OCI-LY7 (cell line): ENCODE results near the gene PRELID2. TPM values are rescaled to one million over a fixed set of nuclear protein-coding genes. Genes with fewer than 3 reads are reported as not detected.

Experiments
- BruUV-seq: library from RNA; stranded (reverse); fragments of 400-500 nt; replicated peaks from 2 replicates; lab custom pipeline; 2021; lab: Mats Ljungman, UMichigan
- CTCF ChIA-PET: fragments of 300-600 bp; sonication (Branson Sonifier 250); formaldehyde crosslinking; loops from one replicate; lab custom pipeline; 2022; ENCODE audit warnings: antibody characterized with exemption; ENCODE audit not compliant: unreplicated experiment; lab: Charles Lee
- POLR2A ChIA-PET: fragments of 300-600 bp; sonication (Branson Sonifier 250); formaldehyde crosslinking; loops from one replicate; lab custom pipeline; 2022; ENCODE audit warnings: antibody characterized with exemption; lab: Charles Lee
- DNase-seq: peaks from one replicate; pipeline ENCODE4 v3.0.0-alpha.2; 2015; ENCODE audit warnings: low spot score
- H2AFZ ChIP-seq: fragments of 200-600 bp; sonication (generic), shearing (Covaris generic); 2 replicates; pipeline ENCODE4 v1.6.1; 2014; ENCODE audit warnings: mild to moderate bottlenecking, antibody characterized with exemption, low read length, moderate library complexity
- H3K27ac ChIP-seq: fragments of 200-600 bp; sonication (generic); 2 replicates; pipeline ENCODE4 v1.5.1; 2014; ENCODE audit warnings: mixed run types, low read depth, mild to moderate bottlenecking, moderate library complexity, low read length, inconsistent platforms; ENCODE audit not compliant: poor library complexity, severe bottlenecking
- H3K36me3 ChIP-seq: fragments of 200-600 bp; sonication (generic); 2 replicates; pipeline ENCODE4 v1.6.1; 2014; ENCODE audit warnings: mild to moderate bottlenecking, antibody characterized with exemption, low read length, moderate library complexity, mixed read lengths; ENCODE audit not compliant: insufficient read depth
- H3K4me1 ChIP-seq: fragments of 200-600 bp; sonication (generic); 2 replicates; pipeline ENCODE4 v1.5.1; 2014; ENCODE audit warnings: mild to moderate bottlenecking, low read length; ENCODE audit not compliant: insufficient read depth, poor library complexity, severe bottlenecking
- H3K4me2 ChIP-seq: fragments of 200-600 bp; sonication (generic); 2 replicates; pipeline ENCODE4 v1.6.1; 2014; ENCODE audit warnings: mild to moderate bottlenecking, low read length
- H3K4me3 ChIP-seq: fragments of 200-600 bp; sonication (generic); 2 replicates; pipeline ENCODE4 v1.5.1; 2014; ENCODE audit warnings: mild to moderate bottlenecking, low read depth, low read length; ENCODE audit not compliant: poor library complexity, severe bottlenecking
- H3K79me2 ChIP-seq: fragments of 200-600 bp; sonication (generic); 2 replicates; pipeline ENCODE4 v1.6.1; 2016; ENCODE audit warnings: low read depth, mild to moderate bottlenecking, low read length, moderate library complexity, mixed read lengths; ENCODE audit not compliant: insufficient read depth
- H3K9me2 ChIP-seq: fragments of 200-600 bp; sonication (generic); 2 replicates; pipeline ENCODE4 v1.6.1; 2016; ENCODE audit warnings: mild to moderate bottlenecking, low read length, mixed read lengths; ENCODE audit not compliant: insufficient read depth
- H3K9me3 ChIP-seq: fragments of 200-600 bp; sonication (generic); 2 replicates; pipeline ENCODE4 v1.6.1; 2014; ENCODE audit warnings: mild to moderate bottlenecking, mixed run types, low read length, mixed read lengths
- H4K20me1 ChIP-seq: fragments of 200-600 bp; sonication (generic); 2 replicates; pipeline ENCODE4 v1.6.1; 2014; ENCODE audit warnings: mild to moderate bottlenecking, antibody characterized with exemption, low read length, moderate library complexity, mixed read lengths; ENCODE audit not compliant: insufficient read depth
- EZH2phosphoT487 ChIP-seq: fragments of 200-600 bp; sonication (generic); IDR thresholded peaks from 2 replicates; pipeline ENCODE4 v1.6.1; 2018; ENCODE audit warnings: low read depth, borderline replicate concordance, mild to moderate bottlenecking, mixed run types, antibody characterized with exemption, low read length, moderate library complexity, mixed read lengths
- intact Hi-C: fragments of 100-400 bp; cut with micrococcal nuclease; formaldehyde crosslinking; loops from one replicate; pipeline ENCODE4 v1.10.0; 2022; ENCODE audit not compliant: unreplicated experiment
- total RNA-seq, 2 experiments: library from RNA; depleted of rRNA in 1 of 2; stranded (reverse); fragments of >200 nt in 1 of 2; shearing (Covaris generic) in 1 of 2; gene quantifications; 2 replicates each; pipeline ENCODE4 v1.2.3, GENCODE V29; 2014 to 2022
- TF ChIP-seq, protein P1 (sequence below): fragments of 200-600 bp; sonication (generic); conservative IDR thresholded peaks from 2 replicates; pipeline ENCODE4 v1.5.1; 2014; ENCODE audit warnings: mild to moderate bottlenecking, antibody characterized with exemption, low read length, moderate library complexity, mixed read lengths

PRELID2 gene
- total RNA-seq, 2 experiments from 2014 or later, result 1.4 to 9.5 TPM

GRCh38 chr5:145812877-145813276, 22.3 kb downstream of the PRELID2 start:
- Histone ChIP-seq H4K20me1 (no peaks in the 10 kb centered on the region), H3K4me3 (no peak overlapping the region), H3K4me1 (no peaks in the 10 kb centered on the region), H3K27ac (no peak overlapping the region), H2AFZ (no peak overlapping the region), H3K36me3 (no peaks in the 10 kb centered on the region), H3K9me3 (no peaks in the 10 kb centered on the region), H3K79me2 (no peaks in the 10 kb centered on the region), H3K9me2 (no peaks in the 10 kb centered on the region), H3K4me2 (no peak overlapping the region)
- intact Hi-C loops, result no loop called here
- DNase-seq, result no peak
- POLR2A ChIA-PET, result interaction anchor here (0.6 kb wide), 1 partner anchor 237 kb away, joined by 3 read pairs; no protein-coding TSS in a partner anchor
- no peak for TF ChIP-seq EZH2phosphoT487
- TF ChIP-seq, protein P1, sequence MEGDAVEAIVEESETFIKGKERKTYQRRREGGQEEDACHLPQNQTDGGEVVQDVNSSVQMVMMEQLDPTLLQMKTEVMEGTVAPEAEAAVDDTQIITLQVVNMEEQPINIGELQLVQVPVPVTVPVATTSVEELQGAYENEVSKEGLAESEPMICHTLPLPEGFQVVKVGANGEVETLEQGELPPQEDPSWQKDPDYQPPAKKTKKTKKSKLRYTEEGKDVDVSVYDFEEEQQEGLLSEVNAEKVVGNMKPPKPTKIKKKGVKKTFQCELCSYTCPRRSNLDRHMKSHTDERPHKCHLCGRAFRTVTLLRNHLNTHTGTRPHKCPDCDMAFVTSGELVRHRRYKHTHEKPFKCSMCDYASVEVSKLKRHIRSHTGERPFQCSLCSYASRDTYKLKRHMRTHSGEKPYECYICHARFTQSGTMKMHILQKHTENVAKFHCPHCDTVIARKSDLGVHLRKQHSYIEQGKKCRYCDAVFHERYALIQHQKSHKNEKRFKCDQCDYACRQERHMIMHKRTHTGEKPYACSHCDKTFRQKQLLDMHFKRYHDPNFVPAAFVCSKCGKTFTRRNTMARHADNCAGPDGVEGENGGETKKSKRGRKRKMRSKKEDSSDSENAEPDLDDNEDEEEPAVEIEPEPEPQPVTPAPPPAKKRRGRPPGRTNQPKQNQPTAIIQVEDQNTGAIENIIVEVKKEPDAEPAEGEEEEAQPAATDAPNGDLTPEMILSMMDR, result no peak
- CTCF ChIA-PET, result no interaction called here
- BruUV-seq, result no TSS peak

DNA sequence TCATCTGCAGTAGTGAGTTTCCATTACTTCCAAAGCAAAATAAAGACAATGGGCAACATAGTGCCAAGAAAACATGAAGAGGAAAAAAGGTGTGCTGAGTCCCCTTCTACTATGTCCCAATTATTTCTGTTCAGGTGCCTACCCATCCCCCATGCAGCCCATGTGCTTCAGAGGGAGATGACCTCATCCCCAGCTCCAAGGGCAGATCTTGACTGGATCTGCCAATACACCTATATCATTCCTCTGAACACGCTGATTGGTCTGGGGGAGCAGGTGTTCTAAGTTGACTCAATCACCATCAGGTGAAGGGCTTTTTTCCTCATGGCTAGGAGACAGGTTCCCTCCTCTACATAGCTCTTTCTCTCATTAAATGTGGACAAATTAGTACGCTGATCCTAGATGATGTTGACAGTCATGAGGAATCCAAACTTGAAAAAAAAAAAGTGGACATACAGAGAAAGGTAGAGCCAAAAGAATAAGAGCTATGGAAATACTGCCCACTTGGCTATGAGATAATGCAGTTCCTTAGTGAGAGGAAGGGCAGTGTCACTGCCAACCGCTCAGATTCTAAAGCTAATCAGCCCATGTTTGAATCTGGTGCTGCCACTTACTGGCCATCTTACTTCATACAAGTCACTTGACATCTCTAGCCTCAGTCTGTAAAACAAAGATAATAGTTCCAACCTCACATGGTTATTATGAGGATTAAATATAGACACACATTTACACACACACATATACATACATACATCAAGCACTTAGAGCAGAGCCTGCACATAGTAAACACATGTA, 23.1 kb downstream of the PRELID2 start:
- intact Hi-C loops, result no loop called here
- BruUV-seq, result no TSS peak

More for the DNA sequence above, 23.1 kb downstream of the PRELID2 start:
- DNase-seq, result no peak
- Histone ChIP-seq H3K4me3 (no peak overlapping the region), H3K27ac (no peak overlapping the region), H4K20me1 (no peaks in the 10 kb centered on the region), H3K9me2 (no peaks in the 10 kb centered on the region), H3K36me3 (no peaks in the 10 kb centered on the region), H3K9me3 (no peaks in the 10 kb centered on the region), H2AFZ (no peak overlapping the region), H3K4me1 (no peaks in the 10 kb centered on the region), H3K4me2 (no peak overlapping the region), H3K79me2 (no peaks in the 10 kb centered on the region)
- TF ChIP-seq EZH2phosphoT487, result no peak
- TF ChIP-seq, protein P1, result peak; percentile 31; the same call in 1 of the 2 replicates
- CTCF ChIA-PET, result interaction anchor here (0.9 kb wide), 1 partner anchor 26 kb away, joined by 4 read pairs; no protein-coding TSS in a partner anchor
- POLR2A ChIA-PET, result no interaction called here
